Measurements from ENCODE around the gene LARGE2. TPM values are rescaled to one million over a fixed set of nuclear protein-coding genes. Genes with fewer than 3 reads are reported as not detected.
A peak's percentile ranks its signal among the peaks of the same experiment; 100 is the strongest.

Gene LARGE2
- total RNA-seq, 2 experiments from 2014 or later: 2.7 to 3.5 TPM

- Histone ChIP-seq H3K27me3 (ENCODE audit: control insufficient read depth in 1 of 2, insufficient read depth in 2 of 2, low read length in 2 of 2) (no peaks in the 10 kb centered on the region), H3K27ac (ENCODE audit: low read depth in 1 of 2, low read length in 2 of 2) (no peak overlapping the region), H3K4me1 (ENCODE audit: insufficient read depth, low read length) (no peaks in the 10 kb centered on the region), H3K36me3 (ENCODE audit: insufficient read depth, low read length) (peaks cover 73% of the 10 kb centered on the region), H3K4me3 (ENCODE audit: low read length) (no peak overlapping the region), H3K9me3 (ENCODE audit: control insufficient read depth in 1 of 2, insufficient read depth in 1 of 2, low read length in 2 of 2) (no peaks in the 10 kb centered on the region)
- no peak overlapping the region for H3K4me3 Mint-ChIP-seq
- ChIA-PET POLR2A (no interaction called here), CTCF (no interaction called here)
- TF ChIP-seq CTCF (IDR thresholded peaks at IDR 0.05): no peak
- no peaks in the 10 kb centered on the region for H3K9me3 Mint-ChIP-seq
- no peak for ATAC-seq (ENCODE audit: poor library complexity)
- H3K4me1 Mint-ChIP-seq (ENCODE audit: low read depth): no peaks in the 10 kb centered on the region
- H3K27ac Mint-ChIP-seq: no peak overlapping the region
- intact Hi-C loops (cut with DNase I, micrococcal nuclease): loop anchor here (10.0 kb wide), 1 partner anchor 127 kb away; no protein-coding TSS in a partner anchor
- no peak for DNase-seq
- H3K36me3 Mint-ChIP-seq (ENCODE audit: low read depth): peaks cover 90% of the 10 kb centered on the region
- H3K27me3 Mint-ChIP-seq: no peaks in the 10 kb centered on the region
These were observed 44.6 kb upstream of the LARGE2 start for GRCh38 chr11:45877845-45878244.

- H3K4me3 ChIP-seq (ENCODE audit: low read length): no peak overlapping the region
- CTCF ChIA-PET: no interaction called here
- ATAC-seq (ENCODE audit: poor library complexity): no peak
- intact Hi-C loops (cut with DNase I, micrococcal nuclease): loop anchor here (10.0 kb wide), 1 partner anchor 125 kb away; no protein-coding TSS in a partner anchor
- Mint-ChIP-seq H3K27ac (no peak overlapping the region), H3K9me3 (no peaks in the 10 kb centered on the region), H3K27me3 (no peaks in the 10 kb centered on the region), H3K4me1 (ENCODE audit: low read depth) (peaks cover 8% of the 10 kb centered on the region), H3K36me3 (ENCODE audit: low read depth) (peaks cover 82% of the 10 kb centered on the region), H3K4me3 (no peak overlapping the region)
- TF ChIP-seq CTCF (IDR thresholded peaks at IDR 0.05): no peak
- no peak overlapping the region for H3K27ac ChIP-seq (ENCODE audit: low read depth in 1 of 2, low read length in 2 of 2)
- H3K9me3 ChIP-seq (ENCODE audit: control insufficient read depth in 1 of 2, insufficient read depth in 1 of 2, low read length in 2 of 2): no peaks in the 10 kb centered on the region
- H3K36me3 ChIP-seq (ENCODE audit: insufficient read depth, low read length): peaks cover 54% of the 10 kb centered on the region
- DNase-seq: no peak
- peaks cover 3% of the 10 kb centered on the region for H3K4me1 ChIP-seq (ENCODE audit: insufficient read depth, low read length)
- POLR2A ChIA-PET: no interaction called here
- H3K27me3 ChIP-seq (ENCODE audit: control insufficient read depth in 1 of 2, insufficient read depth in 2 of 2, low read length in 2 of 2): no peaks in the 10 kb centered on the region
These were observed 42.4 kb upstream of the LARGE2 start for GRCh38 chr11:45879803-45880686.

GRCh38 chr11:45880772-45881570, 41.5 kb upstream of the LARGE2 start:
- Histone ChIP-seq H3K4me3 (ENCODE audit: low read length) (no peak overlapping the region), H3K4me1 (ENCODE audit: insufficient read depth, low read length) (peaks cover 10% of the 10 kb centered on the region), H3K27me3 (ENCODE audit: control insufficient read depth in 1 of 2, insufficient read depth in 2 of 2, low read length in 2 of 2) (no peaks in the 10 kb centered on the region), H3K36me3 (ENCODE audit: insufficient read depth, low read length) (peaks cover 46% of the 10 kb centered on the region), H3K27ac (ENCODE audit: low read depth in 1 of 2, low read length in 2 of 2) (no peak overlapping the region), H3K9me3 (ENCODE audit: control insufficient read depth in 1 of 2, insufficient read depth in 1 of 2, low read length in 2 of 2) (peaks cover 0 to 3% of the 10 kb centered on the region in 2 experiments)
- Mint-ChIP-seq H3K4me3 (peak overlapping the region; percentile 58), H3K4me1 (ENCODE audit: low read depth) (peaks cover 11% of the 10 kb centered on the region), H3K27me3 (no peaks in the 10 kb centered on the region), H3K27ac (no peak overlapping the region), H3K9me3 (no peaks in the 10 kb centered on the region), H3K36me3 (ENCODE audit: low read depth) (peaks cover 76% of the 10 kb centered on the region)
- ChIA-PET CTCF (no interaction called here), POLR2A (no interaction called here)
- intact Hi-C loops (cut with DNase I, micrococcal nuclease): no loop called here
- no peak for DNase-seq
- no peak for ATAC-seq (ENCODE audit: poor library complexity)
- TF ChIP-seq CTCF (IDR thresholded peaks at IDR 0.05): no peak

Measured in CD4-positive, alpha-beta T cell (primary cell).